HEK293 (cell line): ENCODE data around the gene C17orf100.

Experiments used
- GLI2 ChIP-seq: fragments of 450-650 bp; formaldehyde crosslinking; IDR thresholded peaks from 2 replicates; pipeline ENCODE4; 2017; ENCODE audit warnings: missing biosample characterization, missing genetic modification characterization, low read depth, borderline replicate concordance
- GLI4 ChIP-seq: fragments of 450-650 bp; formaldehyde crosslinking; IDR thresholded peaks from 2 replicates; pipeline ENCODE4 v1.5.1; 2016; ENCODE audit warnings: missing biosample characterization, missing genetic modification characterization
- GLIS2 ChIP-seq: fragments of 450-650 bp; formaldehyde crosslinking; IDR thresholded peaks from 2 replicates; pipeline ENCODE4 v1.5.1; 2016; ENCODE audit warnings: missing biosample characterization, missing genetic modification characterization
- KLF1 ChIP-seq: fragments of 450-650 bp; formaldehyde crosslinking; IDR thresholded peaks from 2 replicates; pipeline ENCODE4 v1.5.1; 2016; ENCODE audit warnings: missing biosample characterization, missing genetic modification characterization
- KLF10 ChIP-seq: fragments of 450-650 bp; IDR thresholded peaks from 2 replicates; pipeline ENCODE4 v1.5.1; 2018; ENCODE audit warnings: missing biosample characterization, mild to moderate bottlenecking, missing genetic modification characterization
- MZF1 ChIP-seq: fragments of 450-650 bp; formaldehyde crosslinking; IDR thresholded peaks from 2 replicates; pipeline ENCODE4 v1.5.1; 2017; ENCODE audit warnings: missing biosample characterization, missing genetic modification characterization, borderline replicate concordance
- SP3 ChIP-seq: fragments of 450-650 bp; formaldehyde crosslinking; IDR thresholded peaks from 2 replicates; pipeline ENCODE4 v1.5.1; 2016; ENCODE audit warnings: missing biosample characterization, missing genetic modification characterization
- TCF7L2 ChIP-seq: IDR thresholded peaks from 2 replicates; pipeline ENCODE4 v1.6.1; 2011; ENCODE audit warnings: low read depth, mild to moderate bottlenecking, inconsistent platforms, low read length, moderate library complexity, borderline replicate concordance
- WT1 ChIP-seq: fragments of 450-650 bp; formaldehyde crosslinking; IDR thresholded peaks from 2 replicates; pipeline ENCODE4 v1.5.1; 2016; ENCODE audit warnings: missing biosample characterization, missing genetic modification characterization
- ZBTB48 ChIP-seq: fragments of 450-650 bp; formaldehyde crosslinking; IDR thresholded peaks from 2 replicates; pipeline ENCODE4 v1.5.1; 2016; ENCODE audit warnings: missing biosample characterization, missing genetic modification characterization
- ZFHX2 ChIP-seq: fragments of 450-650 bp; formaldehyde crosslinking; conservative IDR thresholded peaks from 2 replicates; pipeline ENCODE4 v1.5.1; 2016; ENCODE audit warnings: missing biosample characterization, missing genetic modification characterization
- ZNF10 ChIP-seq: fragments of 450-650 bp; formaldehyde crosslinking; IDR thresholded peaks from 2 replicates; pipeline ENCODE4 v1.5.1; 2017; ENCODE audit warnings: missing biosample characterization, missing genetic modification characterization
- ZNF132 ChIP-seq: fragments of 450-650 bp; formaldehyde crosslinking; IDR thresholded peaks from 2 replicates; pipeline ENCODE4 v1.5.1; 2017; ENCODE audit warnings: missing biosample characterization, missing genetic modification characterization, borderline replicate concordance
- ZNF155 ChIP-seq: fragments of 450-650 bp; formaldehyde crosslinking; IDR thresholded peaks from 2 replicates; pipeline ENCODE4 v1.5.1; 2016; ENCODE audit warnings: missing biosample characterization, missing genetic modification characterization
- ZNF19 ChIP-seq: fragments of 450-650 bp; formaldehyde crosslinking; IDR thresholded peaks from 2 replicates; pipeline ENCODE4; 2016; ENCODE audit warnings: missing biosample characterization, missing genetic modification characterization, low read depth
- ZNF2 ChIP-seq: fragments of 450-650 bp; formaldehyde crosslinking; IDR thresholded peaks from 2 replicates; pipeline ENCODE4 v1.5.1; 2016; ENCODE audit warnings: missing biosample characterization, missing genetic modification characterization
- ZNF501 ChIP-seq: fragments of 450-650 bp; formaldehyde crosslinking; IDR thresholded peaks from 2 replicates; pipeline ENCODE4 v1.5.1; 2016; ENCODE audit warnings: missing biosample characterization, missing genetic modification characterization
- ZNF555 ChIP-seq: fragments of 450-650 bp; formaldehyde crosslinking; conservative IDR thresholded peaks from 2 replicates; pipeline ENCODE4 v1.5.1; 2017; ENCODE audit warnings: missing biosample characterization, mild to moderate bottlenecking, missing genetic modification characterization, inconsistent platforms
- ZNF560 ChIP-seq: fragments of 450-650 bp; formaldehyde crosslinking; IDR thresholded peaks from 2 replicates; pipeline ENCODE4 v1.5.1; 2017; ENCODE audit warnings: missing biosample characterization, missing genetic modification characterization, borderline replicate concordance
- ZNF561 ChIP-seq: fragments of 450-650 bp; IDR thresholded peaks from 2 replicates; pipeline ENCODE4 v1.5.1; 2018; ENCODE audit warnings: missing biosample characterization, missing genetic modification characterization, borderline replicate concordance
- ZXDB ChIP-seq: fragments of 450-650 bp; formaldehyde crosslinking; IDR thresholded peaks from 2 replicates; pipeline ENCODE4 v1.5.1; 2016; ENCODE audit warnings: missing biosample characterization, missing genetic modification characterization
- TF ChIP-seq, protein P1 (sequence below): fragments of 450-650 bp; formaldehyde crosslinking; IDR thresholded peaks from 2 replicates; pipeline ENCODE4; 2016; ENCODE audit warnings: missing biosample characterization, missing genetic modification characterization
- TF ChIP-seq, protein P2 (sequence below): fragments of 450-650 bp; formaldehyde crosslinking; IDR thresholded peaks from 2 replicates; pipeline ENCODE4 v1.5.1; 2017; ENCODE audit warnings: missing biosample characterization, missing genetic modification characterization
- TF ChIP-seq, protein P3 (sequence below): fragments of 450-650 bp; IDR thresholded peaks from 2 replicates; pipeline ENCODE4 v1.5.1; 2018; ENCODE audit warnings: missing biosample characterization, mild to moderate bottlenecking, missing genetic modification characterization
- TF ChIP-seq, protein P4 (sequence below): sonication (generic); formaldehyde crosslinking; IDR thresholded peaks from 2 replicates; pipeline ENCODE4 v1.8.1; 2022; ENCODE audit warnings: mild to moderate bottlenecking, moderate library complexity, missing genetic modification reagents
- TF ChIP-seq, protein P5 (sequence below): fragments of 450-650 bp; formaldehyde crosslinking; IDR thresholded peaks from 2 replicates; pipeline ENCODE4 v1.5.1; 2016; ENCODE audit warnings: missing biosample characterization, missing genetic modification characterization

C17orf100 gene

DNA sequence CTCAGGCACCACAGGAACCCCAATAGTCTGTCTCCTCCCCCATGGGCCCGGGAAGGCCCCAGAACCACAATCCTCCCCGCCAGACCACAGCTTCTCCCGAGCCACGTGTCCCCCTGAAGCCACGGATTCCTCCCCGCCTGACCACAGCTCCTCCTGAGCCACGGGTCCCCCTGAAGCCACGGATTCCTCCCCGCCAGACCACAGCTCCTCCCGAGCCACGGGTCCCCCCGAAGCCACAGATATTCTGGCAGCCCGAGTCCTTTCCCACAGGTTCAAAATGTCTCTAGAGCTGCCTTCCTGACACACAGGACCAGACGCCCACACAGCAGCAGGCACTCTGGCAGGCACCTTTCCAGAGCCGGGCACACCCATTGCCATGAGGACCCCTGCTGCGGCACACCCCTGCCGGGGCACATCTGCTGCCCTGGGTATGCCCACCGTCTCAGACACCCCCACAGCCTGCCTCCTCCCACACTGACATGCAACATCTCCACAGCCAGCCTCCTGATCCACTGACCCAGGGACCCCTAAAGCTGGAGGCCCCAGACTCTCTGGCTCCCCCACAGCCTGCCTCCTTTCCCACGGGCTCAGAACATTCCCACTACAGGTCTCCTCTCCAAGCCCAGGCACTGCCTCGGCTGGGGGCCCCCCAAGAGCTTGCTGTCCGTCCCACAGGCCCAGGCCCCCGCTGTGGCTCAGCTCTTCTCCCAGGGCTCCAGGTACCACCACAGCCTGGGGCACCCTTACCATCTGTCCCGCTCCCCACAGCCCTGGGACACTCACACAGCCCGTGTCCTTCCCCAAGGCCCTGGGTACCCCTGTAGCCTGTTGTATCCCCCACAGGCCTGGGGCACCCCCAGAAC is 13.3 kb upstream of the C17orf100 start (continued):
- TF ChIP-seq, protein P1, sequence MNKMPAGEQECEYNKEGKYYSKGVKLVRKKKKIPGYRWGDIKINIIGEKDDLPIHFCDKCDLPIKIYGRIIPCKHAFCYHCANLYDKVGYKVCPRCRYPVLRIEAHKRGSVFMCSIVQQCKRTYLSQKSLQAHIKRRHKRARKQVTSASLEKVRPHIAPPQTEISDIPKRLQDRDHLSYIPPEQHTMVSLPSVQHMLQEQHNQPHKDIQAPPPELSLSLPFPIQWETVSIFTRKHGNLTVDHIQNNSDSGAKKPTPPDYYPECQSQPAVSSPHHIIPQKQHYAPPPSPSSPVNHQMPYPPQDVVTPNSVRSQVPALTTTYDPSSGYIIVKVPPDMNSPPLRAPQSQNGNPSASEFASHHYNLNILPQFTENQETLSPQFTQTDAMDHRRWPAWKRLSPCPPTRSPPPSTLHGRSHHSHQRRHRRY (tag by site-specific recombination) = no peak
- TF ChIP-seq GLI2 (tag by site-specific recombination) (no peak), ZNF19 (no peak), TCF7L2 (no peak), ZNF555 (no peak), ZNF10 (no peak), ZNF501 (tag by site-specific recombination) (no peak), ZBTB48 (no peak), ZFHX2 (peak; percentile 66), GLIS2 (peak; percentile 65), ZNF132 (tag by site-specific recombination) (no peak), WT1 (tag by site-specific recombination) (no peak), SP3 (no peak), KLF1 (tag by site-specific recombination) (no peak), MZF1 (tag by site-specific recombination) (no peak), GLI4 (tag by site-specific recombination) (no peak), ZNF561 (no peak), ZNF560 (tag by site-specific recombination) (no peak), ZXDB (tag by site-specific recombination) (no peak), ZNF2 (tag by site-specific recombination) (no peak), KLF10 (tag by site-specific recombination) (no peak), ZNF155 (tag by site-specific recombination) (no peak)
- TF ChIP-seq, protein P2, sequence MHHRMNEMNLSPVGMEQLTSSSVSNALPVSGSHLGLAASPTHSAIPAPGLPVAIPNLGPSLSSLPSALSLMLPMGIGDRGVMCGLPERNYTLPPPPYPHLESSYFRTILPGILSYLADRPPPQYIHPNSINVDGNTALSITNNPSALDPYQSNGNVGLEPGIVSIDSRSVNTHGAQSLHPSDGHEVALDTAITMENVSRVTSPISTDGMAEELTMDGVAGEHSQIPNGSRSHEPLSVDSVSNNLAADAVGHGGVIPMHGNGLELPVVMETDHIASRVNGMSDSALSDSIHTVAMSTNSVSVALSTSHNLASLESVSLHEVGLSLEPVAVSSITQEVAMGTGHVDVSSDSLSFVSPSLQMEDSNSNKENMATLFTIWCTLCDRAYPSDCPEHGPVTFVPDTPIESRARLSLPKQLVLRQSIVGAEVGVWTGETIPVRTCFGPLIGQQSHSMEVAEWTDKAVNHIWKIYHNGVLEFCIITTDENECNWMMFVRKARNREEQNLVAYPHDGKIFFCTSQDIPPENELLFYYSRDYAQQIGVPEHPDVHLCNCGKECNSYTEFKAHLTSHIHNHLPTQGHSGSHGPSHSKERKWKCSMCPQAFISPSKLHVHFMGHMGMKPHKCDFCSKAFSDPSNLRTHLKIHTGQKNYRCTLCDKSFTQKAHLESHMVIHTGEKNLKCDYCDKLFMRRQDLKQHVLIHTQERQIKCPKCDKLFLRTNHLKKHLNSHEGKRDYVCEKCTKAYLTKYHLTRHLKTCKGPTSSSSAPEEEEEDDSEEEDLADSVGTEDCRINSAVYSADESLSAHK = no peak
- TF ChIP-seq, protein P3, sequence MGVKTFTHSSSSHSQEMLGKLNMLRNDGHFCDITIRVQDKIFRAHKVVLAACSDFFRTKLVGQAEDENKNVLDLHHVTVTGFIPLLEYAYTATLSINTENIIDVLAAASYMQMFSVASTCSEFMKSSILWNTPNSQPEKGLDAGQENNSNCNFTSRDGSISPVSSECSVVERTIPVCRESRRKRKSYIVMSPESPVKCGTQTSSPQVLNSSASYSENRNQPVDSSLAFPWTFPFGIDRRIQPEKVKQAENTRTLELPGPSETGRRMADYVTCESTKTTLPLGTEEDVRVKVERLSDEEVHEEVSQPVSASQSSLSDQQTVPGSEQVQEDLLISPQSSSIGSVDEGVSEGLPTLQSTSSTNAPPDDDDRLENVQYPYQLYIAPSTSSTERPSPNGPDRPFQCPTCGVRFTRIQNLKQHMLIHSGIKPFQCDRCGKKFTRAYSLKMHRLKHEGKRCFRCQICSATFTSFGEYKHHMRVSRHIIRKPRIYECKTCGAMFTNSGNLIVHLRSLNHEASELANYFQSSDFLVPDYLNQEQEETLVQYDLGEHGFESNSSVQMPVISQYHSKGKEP (tag by site-specific recombination) = no peak
- TF ChIP-seq, protein P4, sequence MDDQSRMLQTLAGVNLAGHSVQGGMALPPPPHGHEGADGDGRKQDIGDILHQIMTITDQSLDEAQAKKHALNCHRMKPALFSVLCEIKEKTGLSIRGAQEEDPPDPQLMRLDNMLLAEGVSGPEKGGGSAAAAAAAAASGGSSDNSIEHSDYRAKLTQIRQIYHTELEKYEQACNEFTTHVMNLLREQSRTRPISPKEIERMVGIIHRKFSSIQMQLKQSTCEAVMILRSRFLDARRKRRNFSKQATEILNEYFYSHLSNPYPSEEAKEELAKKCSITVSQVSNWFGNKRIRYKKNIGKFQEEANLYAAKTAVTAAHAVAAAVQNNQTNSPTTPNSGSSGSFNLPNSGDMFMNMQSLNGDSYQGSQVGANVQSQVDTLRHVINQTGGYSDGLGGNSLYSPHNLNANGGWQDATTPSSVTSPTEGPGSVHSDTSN = no peak
- TF ChIP-seq, protein P5, sequence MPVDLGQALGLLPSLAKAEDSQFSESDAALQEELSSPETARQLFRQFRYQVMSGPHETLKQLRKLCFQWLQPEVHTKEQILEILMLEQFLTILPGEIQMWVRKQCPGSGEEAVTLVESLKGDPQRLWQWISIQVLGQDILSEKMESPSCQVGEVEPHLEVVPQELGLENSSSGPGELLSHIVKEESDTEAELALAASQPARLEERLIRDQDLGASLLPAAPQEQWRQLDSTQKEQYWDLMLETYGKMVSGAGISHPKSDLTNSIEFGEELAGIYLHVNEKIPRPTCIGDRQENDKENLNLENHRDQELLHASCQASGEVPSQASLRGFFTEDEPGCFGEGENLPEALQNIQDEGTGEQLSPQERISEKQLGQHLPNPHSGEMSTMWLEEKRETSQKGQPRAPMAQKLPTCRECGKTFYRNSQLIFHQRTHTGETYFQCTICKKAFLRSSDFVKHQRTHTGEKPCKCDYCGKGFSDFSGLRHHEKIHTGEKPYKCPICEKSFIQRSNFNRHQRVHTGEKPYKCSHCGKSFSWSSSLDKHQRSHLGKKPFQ (tag by site-specific recombination) = no peak
